Medulla oblongata (tissue), 1 donor: ENCODE data around the gene SMG6.
"Not testable (repeated sequence)": the region's sequence is repeated elsewhere in the genome, so short reads cannot be mapped to it uniquely, and the experiment has no call there.

Experiments used
- DNase-seq: peaks from one replicate; pipeline ENCODE4 v3.0.0-alpha.2; 2015; ENCODE audit errors: extremely low spot score

The SMG6 gene

DNA sequence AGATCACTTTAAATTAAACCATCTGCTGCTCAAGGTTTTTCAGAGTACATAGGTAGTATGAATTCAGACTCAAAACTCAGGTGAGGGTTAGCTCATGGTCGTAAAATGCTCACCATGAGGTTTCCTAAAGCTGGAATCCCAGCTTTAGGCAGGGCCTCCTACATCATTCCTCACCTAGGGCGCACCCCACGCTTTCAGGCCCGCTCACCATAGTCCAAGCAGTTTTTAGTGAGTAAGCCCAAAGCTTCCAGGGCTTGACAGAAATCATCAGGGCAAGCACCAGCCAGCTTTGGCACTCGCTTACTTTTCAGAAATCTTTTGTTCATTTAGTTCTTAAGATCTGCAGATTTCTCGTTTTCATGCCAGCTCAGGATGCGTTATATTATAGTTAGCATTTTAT lies 158.9 kb downstream of the SMG6 start:
- DNase-seq: no peak

DNA sequence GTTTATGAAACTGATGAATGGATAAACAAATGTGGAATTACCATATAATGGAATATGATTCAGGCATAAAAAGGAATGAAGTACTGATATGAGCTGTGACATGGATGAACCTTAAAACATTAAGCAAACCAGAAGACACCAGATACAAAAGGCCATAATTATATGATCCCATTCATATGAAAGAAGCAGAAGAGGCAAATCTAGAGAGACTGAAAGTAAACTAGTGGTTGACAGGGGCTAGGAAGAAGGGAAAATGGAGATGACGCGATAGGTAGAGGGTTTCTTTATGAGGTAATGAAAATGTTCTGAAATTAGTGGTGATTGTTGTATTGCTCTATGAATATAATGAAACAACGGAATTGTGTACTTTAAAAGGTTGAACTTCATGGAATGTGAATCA lies 160.3 kb downstream of the SMG6 start:
- no peak for DNase-seq

DNA sequence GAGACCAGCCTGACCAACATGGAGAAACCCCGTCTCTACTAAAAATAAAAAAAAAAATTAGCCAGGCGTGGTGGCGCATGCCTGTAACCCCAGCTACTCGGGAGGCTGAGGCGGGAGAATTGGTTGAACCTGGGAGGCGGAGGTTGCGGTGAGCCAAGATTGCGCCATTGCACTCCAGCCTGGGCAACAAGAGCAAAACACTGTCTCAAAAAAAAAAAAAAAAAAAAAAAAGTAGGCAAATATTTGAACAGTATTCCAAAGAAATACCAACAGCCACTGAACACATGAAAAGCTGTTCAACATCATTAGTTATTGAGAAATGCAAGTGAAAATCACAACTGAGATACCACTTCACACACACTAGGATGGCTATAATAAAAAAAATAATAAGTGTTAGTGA lies 160.9 kb downstream of the SMG6 start:
- not testable (repeated sequence) for DNase-seq

DNA sequence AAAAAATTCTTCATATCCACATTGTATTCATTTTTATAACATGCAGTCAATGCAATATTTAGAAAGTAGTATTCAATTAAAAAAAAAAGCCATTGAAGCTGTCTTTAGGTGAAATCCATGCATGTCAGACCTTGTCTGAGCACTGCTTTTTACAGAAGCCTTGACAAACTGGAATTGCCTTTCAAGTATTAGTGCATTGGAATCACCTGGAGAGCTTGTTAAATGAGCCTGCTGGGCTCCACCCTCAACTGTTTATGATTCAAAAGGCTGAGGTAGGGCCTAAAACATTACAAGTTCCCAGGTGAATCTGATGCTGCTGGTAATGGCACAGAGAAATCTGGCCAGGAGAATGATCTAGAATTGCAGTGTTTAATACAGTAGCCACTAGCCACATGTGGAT lies 162.9 kb downstream of the SMG6 start:
- DNase-seq: no peak

DNA sequence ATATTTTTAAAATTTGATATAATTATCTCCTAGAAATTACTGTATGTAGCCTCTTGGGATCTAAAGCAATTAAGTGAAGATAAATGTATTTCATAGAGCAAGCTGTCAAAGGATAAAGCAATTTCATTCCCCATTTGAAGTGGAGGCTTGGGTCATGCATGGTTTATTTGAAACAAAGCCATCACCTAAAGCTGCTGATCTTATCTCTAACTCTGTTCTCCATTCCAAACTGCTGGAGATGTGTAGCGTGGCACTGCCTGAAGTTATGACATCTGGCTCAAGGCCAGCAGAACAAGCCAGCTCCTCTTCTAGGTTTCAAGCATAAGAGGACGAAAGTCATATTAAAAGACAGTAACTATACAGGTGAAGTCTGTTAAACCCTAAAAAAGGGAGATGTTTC lies 164.8 kb downstream of the SMG6 start:
- no peak for DNase-seq

DNA sequence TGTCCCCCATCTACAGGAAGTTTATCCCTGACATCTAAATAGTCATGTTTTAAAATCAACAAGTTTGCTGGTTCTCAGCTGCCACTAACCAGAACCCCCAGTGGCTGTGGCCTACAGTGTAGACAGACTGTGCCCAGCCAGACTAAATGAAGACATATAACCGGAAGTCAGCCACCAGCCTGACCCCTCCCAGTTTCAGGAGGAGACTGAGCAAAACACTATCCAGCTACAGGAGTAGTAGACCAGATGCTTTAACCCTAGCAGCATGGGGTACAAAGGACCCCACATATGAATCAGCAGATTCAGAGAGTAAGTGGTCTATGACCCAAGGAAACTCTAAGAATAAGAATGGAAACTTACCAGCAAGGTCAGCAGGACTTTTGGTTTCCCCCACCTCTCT lies 165.3 kb downstream of the SMG6 start:
- DNase-seq: no peak

DNA sequence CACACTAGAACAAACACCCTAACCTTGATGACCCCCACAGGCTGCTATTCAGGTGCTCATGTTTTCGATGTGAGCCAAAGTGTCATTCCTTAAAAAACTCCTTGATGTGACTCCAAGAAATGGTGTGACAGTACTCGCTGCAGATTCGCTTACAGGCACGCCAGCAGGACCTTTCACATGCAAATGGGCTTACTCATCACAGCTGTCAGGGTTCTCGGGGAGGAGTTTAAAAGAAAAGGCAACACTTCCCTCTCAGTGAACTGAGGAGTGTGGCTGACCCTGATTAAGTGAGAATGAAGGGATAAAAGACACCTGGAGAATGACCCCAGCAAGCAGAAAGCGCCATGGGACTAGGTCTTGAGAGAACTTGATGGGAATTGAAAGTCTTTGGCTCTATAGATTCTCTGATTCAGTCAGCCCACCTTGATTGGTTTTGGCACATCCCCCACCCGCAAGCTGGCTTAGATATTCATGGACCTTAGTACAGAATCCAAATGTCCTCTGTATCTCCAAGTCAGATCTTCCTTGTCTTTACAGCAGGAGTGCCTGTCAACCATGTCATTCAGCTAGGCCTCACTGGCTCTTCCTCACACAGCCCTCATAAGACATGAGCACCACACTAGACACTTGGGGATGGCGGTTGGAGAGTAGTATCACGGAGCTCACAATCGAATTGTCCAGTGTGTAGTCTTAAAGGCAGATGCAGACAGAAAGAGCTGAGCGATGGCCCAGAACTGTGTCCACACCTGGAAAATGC lies 166.1 kb downstream of the SMG6 start:
- no peak for DNase-seq

DNA sequence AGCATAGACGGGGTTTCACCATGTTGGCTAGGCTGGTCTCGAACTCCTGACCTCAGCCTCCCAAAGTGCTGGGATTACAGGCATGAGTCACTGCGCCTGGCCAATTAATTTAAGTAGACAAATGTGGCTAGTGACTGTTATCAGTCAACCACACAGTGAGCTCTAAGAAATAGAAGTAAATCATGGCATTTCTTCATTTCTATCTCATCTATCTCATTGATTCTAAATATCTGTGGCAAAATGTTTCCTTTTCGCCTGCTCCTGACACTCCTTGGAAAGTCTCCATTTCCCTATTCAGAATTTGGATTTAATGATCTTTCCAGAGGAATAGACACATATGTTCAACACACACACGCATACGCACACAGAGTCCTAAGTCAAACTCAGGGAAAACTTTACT lies 167.3 kb downstream of the SMG6 start:
- DNase-seq: no peak

DNA sequence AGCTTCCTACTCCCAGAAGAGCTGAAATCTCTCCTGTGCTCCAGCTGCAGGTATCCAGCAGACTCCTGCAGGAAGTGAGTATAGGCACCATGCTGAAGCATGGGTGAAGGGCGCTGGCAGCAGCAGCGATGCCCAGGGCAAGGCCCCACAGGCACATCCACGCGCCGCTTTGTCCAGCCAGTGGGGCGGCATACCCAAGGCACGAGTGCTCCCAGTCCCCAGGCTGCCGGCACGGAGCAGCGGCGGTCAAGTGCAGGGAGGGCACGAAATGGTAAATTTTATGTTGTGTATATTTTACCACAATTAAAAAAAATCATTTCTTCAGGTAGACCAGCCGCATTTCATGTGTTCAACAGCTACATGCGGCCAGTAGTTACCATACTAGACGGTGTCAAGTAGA lies 175.6 kb downstream of the SMG6 start:
- no peak for DNase-seq

DNA sequence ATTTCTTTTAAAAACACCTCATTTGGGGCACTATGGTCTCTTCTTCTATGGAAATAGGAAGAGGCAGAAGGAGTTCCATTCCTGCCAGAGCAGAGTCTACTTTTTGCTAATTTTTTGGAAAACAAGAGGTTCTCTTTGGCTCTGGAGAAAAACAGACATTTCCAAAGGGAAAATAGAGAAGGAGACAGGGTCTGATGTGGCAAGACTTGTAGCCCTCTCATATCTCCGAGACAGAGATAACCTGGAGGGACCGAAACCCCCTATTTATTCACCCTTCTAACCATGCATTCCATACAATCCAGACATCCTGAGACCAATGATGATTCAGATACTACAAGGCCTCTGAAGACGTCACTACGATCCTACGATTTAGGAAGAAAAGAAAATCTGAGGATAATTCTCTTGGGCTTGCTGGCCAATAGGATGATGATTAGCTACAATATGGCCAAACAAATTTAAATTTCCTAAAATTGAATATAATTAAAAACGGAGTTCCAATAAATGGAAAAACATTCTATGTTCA lies 178.5 kb downstream of the SMG6 start:
- no peak for DNase-seq

DNA sequence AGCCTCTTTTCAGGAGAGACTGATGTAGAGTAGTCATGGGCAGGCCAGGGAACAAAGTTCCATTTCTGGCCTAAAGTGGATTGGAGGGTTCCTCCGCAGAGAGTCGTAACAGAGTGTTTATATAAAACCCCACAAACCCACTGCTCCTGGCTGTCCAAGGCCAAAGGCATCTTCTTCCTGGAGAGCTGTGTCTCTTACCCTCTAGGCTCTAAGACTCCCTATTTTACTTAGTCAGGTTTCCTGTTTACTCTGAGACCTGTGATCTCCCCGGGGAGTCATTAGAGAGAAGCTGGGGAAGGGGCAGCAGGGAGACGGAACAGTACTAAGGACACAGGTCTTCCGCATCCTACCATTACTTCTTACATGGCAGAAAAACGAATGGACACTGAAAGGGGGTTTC lies 179.2 kb downstream of the SMG6 start:
- DNase-seq: no peak

DNA sequence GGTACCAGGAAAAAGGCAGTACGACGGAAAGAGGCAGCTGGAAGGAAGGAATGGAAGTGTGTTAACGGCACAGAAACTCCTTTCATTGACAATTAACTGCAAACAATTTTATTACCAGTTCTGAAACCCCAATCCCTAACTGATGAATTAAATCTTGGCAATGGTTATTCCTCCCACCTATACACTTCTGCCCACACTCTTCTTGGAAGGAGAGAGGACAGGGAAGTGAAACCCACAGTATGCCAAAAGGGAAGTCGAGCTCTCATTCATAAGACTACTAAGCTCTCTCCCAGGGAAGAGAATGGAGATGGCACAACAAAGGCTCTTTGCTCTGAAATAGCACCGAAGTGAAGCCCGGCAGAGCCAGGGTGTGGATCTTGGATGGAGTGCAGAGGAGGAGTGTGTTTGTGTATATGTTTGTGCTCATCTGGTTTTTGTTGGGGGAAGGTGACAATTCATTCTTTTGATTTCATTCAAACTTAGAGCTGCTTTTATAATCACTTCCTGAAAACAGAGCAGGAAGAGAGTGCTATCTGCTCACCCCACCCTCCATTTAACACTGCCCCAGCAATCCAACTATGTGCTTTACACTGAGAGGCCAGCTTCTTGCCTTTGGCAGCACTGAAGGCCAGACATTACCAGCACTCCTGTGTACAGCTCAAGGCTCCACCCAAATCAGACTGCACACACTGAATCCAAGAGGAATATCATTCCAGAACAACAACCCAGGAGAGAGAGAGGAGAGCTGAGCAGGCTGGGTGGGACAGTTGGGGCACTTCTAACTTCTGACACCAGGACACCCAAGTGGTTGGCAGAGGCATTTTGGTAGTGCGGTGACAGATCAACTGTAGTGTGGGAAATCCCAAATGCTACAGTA lies 180.0 kb downstream of the SMG6 start:
- DNase-seq: peak; percentile 81

DNA sequence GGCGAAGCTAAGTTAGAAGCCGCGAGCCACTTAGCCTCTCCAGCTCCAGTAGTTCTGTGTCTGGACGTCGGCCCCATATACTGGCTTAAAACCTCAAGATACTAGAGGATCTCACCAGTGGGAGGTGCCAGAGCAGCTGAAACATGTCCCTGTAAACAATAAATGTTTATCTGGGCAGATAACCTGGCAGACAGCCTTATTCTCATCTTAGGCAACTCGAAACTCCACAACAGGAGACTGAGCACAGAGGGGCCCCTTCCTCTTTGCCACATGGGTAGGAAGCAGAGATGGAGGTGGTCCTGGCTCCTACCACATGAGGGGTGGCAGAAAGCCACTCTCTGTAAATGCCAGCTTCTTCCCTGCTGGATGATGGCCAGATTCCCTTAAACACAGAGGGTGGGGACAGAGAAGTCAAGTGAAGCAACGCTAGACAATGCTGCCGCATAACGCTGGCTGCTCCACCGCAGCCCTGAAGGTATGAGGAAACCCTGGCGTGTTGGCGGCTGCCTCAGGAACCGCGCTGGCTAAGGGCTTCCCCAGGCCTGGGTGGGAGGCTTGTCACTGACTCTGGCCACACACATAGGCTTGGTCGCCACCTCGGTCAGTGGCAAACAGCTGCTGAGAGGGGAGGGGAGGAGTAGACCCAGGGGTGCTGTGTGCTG lies 180.8 kb downstream of the SMG6 start:
- DNase-seq: peak; percentile 55

DNA sequence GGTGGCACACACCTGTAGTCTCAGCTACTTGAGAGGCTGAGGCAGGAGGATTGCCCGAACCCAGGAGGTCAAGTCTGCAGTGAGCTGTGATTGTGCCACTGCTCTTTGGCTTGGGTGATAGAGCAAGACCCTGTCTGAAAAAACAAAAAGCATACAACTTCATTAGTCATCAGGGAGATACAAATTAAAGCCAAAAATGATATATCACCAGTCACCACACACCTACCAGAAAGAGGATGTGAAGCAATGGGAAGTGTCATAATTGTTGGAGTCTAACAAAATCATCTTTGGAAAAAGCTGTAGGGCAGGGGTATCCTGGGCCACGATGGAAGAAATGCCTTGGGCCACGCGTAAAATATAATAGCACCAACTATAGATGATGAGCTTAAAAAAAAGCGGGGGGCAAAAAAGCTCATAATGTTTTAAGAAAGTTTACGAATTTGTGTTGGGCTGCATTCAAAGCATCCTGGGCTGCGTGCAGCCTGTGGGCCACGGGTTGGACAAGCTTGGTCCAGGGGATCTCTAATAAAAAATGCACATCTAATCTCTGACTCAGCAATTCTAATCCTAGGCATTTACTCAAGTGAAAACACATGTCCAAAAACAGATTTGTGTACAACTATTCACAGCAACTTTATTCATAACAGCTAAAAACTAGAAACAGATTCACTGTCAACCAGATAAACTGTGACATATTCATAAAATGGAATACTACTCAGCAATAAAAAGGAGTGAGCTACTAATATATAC lies 182.8 kb downstream of the SMG6 start:
- DNase-seq: no peak

DNA sequence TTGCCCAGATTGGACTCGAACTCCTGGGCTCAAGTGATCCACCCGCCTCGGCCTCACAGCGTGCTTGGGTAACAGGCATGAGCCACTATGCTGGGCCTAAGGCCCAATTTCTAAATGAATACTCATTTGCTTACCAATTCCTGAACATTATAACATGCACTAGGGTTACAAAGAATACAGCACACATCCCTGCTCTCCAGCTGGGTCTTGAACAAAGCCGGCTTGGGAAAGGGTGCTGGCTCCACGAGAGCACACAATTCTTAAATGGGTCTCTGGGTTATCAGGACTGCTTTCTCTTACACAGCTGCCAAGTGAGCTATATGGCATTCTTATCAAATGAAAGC lies 190.3 kb downstream of the SMG6 start:
- DNase-seq: no peak

DNA sequence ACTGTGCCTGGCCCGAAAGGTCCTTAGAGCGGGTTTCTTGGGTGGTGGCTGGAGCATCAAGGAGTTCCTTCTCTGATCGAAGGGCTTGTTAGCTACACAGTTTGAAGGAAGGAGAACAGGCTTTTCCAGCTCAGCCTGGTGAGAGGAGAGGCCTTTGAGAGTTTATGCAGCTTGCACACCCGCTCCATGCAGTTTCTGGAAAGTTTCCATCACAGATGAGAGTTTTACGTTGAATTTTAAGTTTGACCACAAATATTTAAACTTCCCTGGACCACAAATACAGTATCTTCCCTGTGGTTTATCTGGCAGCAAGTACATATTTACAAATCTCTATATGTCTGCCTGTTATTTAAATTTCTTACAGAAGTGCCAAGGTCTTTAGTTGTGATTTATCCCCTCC lies 191.9 kb downstream of the SMG6 start:
- DNase-seq: no peak

DNA sequence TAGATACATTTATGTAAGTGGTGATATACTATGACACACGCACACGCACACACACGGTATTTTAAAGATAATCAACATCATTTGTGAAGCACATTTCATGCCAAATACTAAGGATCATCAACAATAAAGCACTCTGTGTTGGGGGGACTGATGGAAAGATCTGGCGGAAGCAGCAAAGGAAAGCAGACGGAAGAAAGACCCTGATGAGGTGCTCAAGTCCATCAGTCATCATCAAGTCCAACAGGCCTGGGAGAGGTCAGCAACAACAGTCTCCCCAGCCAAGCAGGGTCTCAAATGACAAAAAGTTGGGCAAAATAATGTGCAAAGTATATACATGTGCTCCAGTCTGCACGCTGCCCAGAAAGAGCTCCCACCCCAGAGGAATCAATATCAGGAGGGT lies 193.1 kb downstream of the SMG6 start:
- DNase-seq: no peak

DNA sequence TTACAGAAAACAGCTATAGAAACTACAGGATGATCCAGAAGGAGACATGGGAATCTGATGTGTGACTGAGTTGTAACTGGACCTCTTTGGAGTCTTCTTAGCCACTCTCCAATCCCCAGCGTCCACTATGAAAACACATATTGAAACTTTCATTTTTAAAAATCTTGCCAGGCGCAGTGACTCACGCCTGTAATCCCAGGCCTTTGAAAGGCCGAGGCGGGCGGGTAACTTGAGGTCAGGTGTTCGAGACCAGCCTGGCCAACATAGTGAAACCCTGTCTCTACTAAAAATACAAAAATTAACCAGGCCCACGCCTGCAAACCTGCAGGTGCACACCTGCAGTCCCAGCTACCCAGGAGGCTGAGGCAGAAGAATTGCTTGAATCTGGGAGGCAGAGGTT lies 195.4 kb downstream of the SMG6 start:
- DNase-seq: no peak

DNA sequence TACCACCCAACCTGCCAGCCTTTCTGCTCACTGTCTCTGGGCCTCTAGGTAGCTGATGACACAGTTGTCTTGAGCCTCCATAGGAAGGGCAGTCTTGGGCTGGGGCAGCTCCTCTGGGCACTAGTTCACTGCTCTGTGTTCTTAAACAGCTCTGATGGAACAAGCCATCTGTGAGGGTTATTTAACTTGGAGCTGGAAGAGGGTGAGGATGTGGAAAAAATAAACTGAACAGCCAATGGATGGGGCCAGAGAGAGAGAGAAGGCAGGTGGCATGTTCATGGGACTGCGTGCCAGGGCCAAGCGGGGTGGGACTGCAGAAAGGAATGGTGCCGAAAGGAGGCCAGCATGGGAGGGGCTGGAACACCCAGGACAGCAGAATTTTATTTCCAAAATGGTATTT lies 196.1 kb downstream of the SMG6 start:
- no peak for DNase-seq

DNA sequence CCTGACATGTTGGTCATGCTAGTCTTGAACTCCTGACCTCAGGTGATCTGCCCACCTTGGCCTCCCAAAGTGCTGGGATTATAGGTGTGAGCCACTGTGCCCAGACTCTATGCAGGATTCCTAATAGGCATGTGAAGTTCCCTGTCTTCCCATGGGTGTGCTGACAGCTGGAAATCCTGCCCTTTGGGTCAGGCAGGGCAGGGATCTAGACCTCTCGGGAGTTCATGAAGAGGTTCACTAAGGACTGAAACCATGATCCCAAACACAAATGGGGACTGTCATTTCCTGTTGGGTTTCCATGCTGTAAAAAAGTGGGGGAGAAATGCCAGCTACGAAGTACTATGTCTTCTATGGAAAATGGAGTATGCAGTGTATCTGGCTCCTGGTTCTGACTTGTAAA lies 196.5 kb downstream of the SMG6 start:
- DNase-seq: no peak

DNA sequence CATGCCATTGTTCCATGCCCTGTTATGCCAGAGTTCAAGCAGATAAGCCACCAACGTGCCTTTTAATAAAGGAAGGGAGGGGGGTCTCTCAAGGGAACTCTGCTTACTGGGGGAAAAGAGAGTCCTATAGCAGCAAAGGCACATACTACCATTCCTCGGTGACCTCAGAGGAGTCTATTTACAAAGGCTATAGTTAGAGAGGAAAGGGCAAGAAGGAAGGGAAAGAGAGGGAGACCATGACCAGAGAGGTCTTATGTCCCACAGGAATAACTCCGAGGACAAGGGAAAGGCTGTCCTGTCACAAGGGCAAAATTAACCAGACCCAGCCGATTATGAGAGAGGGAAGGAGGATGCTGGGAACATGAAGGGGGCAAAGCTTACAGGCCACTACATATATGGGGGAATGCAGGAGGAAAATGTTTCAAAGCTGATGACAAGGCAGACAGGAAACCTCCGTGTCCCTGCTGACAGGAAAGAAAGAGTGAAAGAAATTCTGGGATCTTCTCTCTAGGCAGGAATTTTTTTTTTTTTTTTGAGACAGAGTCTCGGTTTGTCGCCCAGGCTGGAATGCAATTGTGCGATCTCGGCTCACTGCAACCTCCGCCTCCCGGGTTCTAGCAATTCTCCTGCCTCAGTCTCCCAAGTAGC lies 197.2 kb downstream of the SMG6 start:
- no peak for DNase-seq
